Measurements from ENCODE around the gene GDPD4.
A peak's percentile ranks its signal among the peaks of the same experiment; 100 is the strongest.

Gene GDPD4

GRCh38 chr11:77186302-77186701 is 115.2 kb downstream of the GDPD4 start:
- no peaks in the 10 kb centered on the region for H3K36me3 ChIP-seq (ENCODE audit: control insufficient read depth in 2 of 2, insufficient read depth in 1 of 2, low read length in 2 of 2)
- no peak for TF ChIP-seq ZNF549 (tag by site-specific recombination; IDR thresholded peaks at IDR 0.05)
- no peak for TF ChIP-seq ZNF311 (tag by site-specific recombination; IDR thresholded peaks at IDR 0.05; ENCODE audit: borderline replicate concordance)
- TF ChIP-seq ZNF621 (tag by site-specific recombination; IDR thresholded peaks at IDR 0.05) = no peak
- TF ChIP-seq ZNF214 (tag by site-specific recombination; IDR thresholded peaks at IDR 0.05; ENCODE audit: borderline replicate concordance) = no peak
- TF ChIP-seq SCRT2 (tag by site-specific recombination; IDR thresholded peaks at IDR 0.05) = peak; percentile 93
- no peak for TF ChIP-seq ZBTB48 (tag by site-specific recombination; IDR thresholded peaks at IDR 0.05)
- no peak for TF ChIP-seq KLF8 (tag by site-specific recombination; IDR thresholded peaks at IDR 0.05)
- TF ChIP-seq SCRT1 (tag by site-specific recombination; IDR thresholded peaks at IDR 0.05; ENCODE audit: borderline replicate concordance) = peak; percentile 87
- ChIA-PET CTCF (interaction anchor here (0.7 to 4.0 kb wide), 9 partner anchors 41 to 362 kb away, joined by 3 to 95 read pairs (median 5); partner anchors contain the start of gene MYO7A), POLR2A (no interaction called here)
- H3K27ac ChIP-seq (ENCODE audit: extremely low read depth, low read depth, low read length) = no peak overlapping the region
- no peaks in the 10 kb centered on the region for H3K4me1 ChIP-seq (ENCODE audit: control insufficient read depth, insufficient read depth, low read length)
- H3K9me3 ChIP-seq (ENCODE audit: control insufficient read depth, insufficient read depth, low read depth, low read length) = no peaks in the 10 kb centered on the region
- H3K4me3 ChIP-seq (ENCODE audit: low read depth, low read length) = no peak overlapping the region

GRCh38 chr11:77184136-77184860 is 117.2 kb downstream of the GDPD4 start:
- TF ChIP-seq YY1 (tag by site-specific recombination; IDR thresholded peaks at IDR 0.05) (no peak), ZBTB17 (tag by site-specific recombination; IDR thresholded peaks at IDR 0.05) (no peak)
- Histone ChIP-seq H3K9me3 (ENCODE audit: control insufficient read depth, insufficient read depth, low read depth, low read length) (no peaks in the 10 kb centered on the region), H3K27ac (ENCODE audit: extremely low read depth, low read depth, low read length) (no peak overlapping the region), H3K4me1 (ENCODE audit: control insufficient read depth, insufficient read depth, low read length) (no peaks in the 10 kb centered on the region), H3K4me3 (ENCODE audit: low read depth, low read length) (no peak overlapping the region), H3K36me3 (ENCODE audit: control insufficient read depth in 2 of 2, insufficient read depth in 1 of 2, low read length in 2 of 2) (no peaks in the 10 kb centered on the region)
- POLR2A ChIA-PET = no interaction called here
- CTCF ChIA-PET = interaction anchor here (0.8 to 2.2 kb wide), 4 partner anchors 10 to 93 kb away, joined by 3 to 4 read pairs (median 3); no protein-coding TSS in a partner anchor

- ChIA-PET CTCF (interaction anchor here (0.8 to 1.0 kb wide), 2 partner anchors 11 to 59 kb away, joined by 3 read pairs; no protein-coding TSS in a partner anchor), POLR2A (no interaction called here)
- TF ChIP-seq SP2 (tag by site-specific recombination; IDR thresholded peaks at IDR 0.05) (no peak), ZNF621 (tag by site-specific recombination; IDR thresholded peaks at IDR 0.05) (no peak), KLF16 (tag by site-specific recombination; IDR thresholded peaks at IDR 0.05) (no peak), ZNF221 (tag by site-specific recombination; IDR thresholded peaks at IDR 0.05; ENCODE audit: borderline replicate concordance) (no peak), ZNF362 (tag by site-specific recombination; IDR thresholded peaks at IDR 0.05) (no peak), ELK4 (IDR thresholded peaks at IDR 0.05; ENCODE audit: borderline replicate concordance, low read depth, low read length) (no peak), HOXA7 (CRISPR knock-in tag; IDR thresholded peaks at IDR 0.05; ENCODE audit: borderline replicate concordance) (no peak), YY1 (tag by site-specific recombination; IDR thresholded peaks at IDR 0.05) (no peak), MYNN (tag by site-specific recombination; IDR thresholded peaks at IDR 0.05; ENCODE audit: borderline replicate concordance) (no peak), ZBTB6 (tag by site-specific recombination; IDR thresholded peaks at IDR 0.05) (no peak), ZNF561 (tag by site-specific recombination; IDR thresholded peaks at IDR 0.05; ENCODE audit: borderline replicate concordance) (no peak), ZNF530 (tag by site-specific recombination; IDR thresholded peaks at IDR 0.05; ENCODE audit: low read depth) (no peak), ZNF223 (tag by site-specific recombination; IDR thresholded peaks at IDR 0.05) (no peak), ZNF677 (tag by site-specific recombination; IDR thresholded peaks at IDR 0.05) (no peak), ZNF391 (tag by site-specific recombination; IDR thresholded peaks at IDR 0.05; ENCODE audit: borderline replicate concordance, low read depth) (no peak)
Measured at GRCh38 chr11:77183431-77183984, 118.0 kb downstream of the GDPD4 start.

More at GRCh38 chr11:77183431-77183984, 118.0 kb downstream of the GDPD4 start:
- no peaks in the 10 kb centered on the region for H3K36me3 ChIP-seq (ENCODE audit: control insufficient read depth in 2 of 2, insufficient read depth in 1 of 2, low read length in 2 of 2)
- H3K27ac ChIP-seq (ENCODE audit: extremely low read depth, low read depth, low read length) = no peak overlapping the region
- H3K9me3 ChIP-seq (ENCODE audit: control insufficient read depth, insufficient read depth, low read depth, low read length) = no peaks in the 10 kb centered on the region
- H3K4me1 ChIP-seq (ENCODE audit: control insufficient read depth, insufficient read depth, low read length) = no peaks in the 10 kb centered on the region
- H3K4me3 ChIP-seq (ENCODE audit: low read depth, low read length) = no peak overlapping the region

All from HEK293 (cell line).